ENCODE data around the gene MST1R.

MST1R gene

DNA sequence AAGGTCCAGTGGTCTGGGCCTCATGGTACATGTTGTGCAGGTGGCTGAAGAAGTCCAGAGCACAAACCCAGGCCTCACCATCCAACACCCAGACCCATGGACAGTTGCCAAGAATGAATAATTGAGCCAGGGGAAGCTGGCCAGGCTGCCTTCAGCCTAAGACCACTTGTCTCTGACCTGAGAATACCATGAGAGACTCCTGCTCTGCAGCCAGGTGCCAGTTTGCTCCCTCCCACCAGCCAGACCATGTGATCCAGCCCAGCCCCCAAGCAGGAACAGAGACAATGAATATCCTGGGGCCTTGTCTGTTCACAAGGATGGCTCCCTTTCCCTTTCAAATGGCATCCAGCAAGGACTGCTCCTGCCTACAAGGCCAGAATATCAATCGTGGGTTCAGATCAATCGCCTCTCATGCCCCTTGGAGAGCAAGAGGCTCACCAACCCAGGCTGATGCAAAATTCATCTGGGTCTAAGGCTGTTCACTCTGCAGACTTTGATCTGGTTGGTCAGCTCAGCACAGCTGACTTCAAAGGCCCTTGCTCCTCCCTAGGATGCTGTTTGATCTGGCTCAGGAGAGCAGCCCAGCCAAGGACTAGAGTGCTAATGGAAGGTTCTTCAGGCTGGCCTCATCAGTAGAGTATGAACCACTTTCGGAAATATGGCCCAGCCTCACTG, 60.7 kb downstream of the MST1R start:
- H3K4me2 ChIP-seq, result no peak overlapping the region
- H3K27ac ChIP-seq, result no peak overlapping the region
- peak overlapping the region in 4 of 11 experiments; percentile 8 to 35 (median 18); a peak in 5 of 22 replicates for H3K9ac ChIP-seq
- TF ChIP-seq Cebpa-rat (IDR thresholded peaks at IDR 0.05), result no peak
- no peaks in the 10 kb centered on the region for H3K9me3 ChIP-seq (replicated peaks in 1 of 11)
- H3K4me3 ChIP-seq, result no peak overlapping the region
- H3K4me1 ChIP-seq, result peaks cover 7 to 38% (median 35%) of the 10 kb centered on the region in 10 experiments; a peak in 18 of 20 replicates
- peaks cover 17 to 80% (median 71%) of the 10 kb centered on the region in 11 experiments; a peak in 21 of 22 replicates for H3K36me3 ChIP-seq
- peaks cover 0 to 16% (median 0%) of the 10 kb centered on the region in 11 experiments; a peak in 1 of 22 replicates for H4K20me1 ChIP-seq
- no peaks in the 10 kb centered on the region for H3K27me3 ChIP-seq

DNA sequence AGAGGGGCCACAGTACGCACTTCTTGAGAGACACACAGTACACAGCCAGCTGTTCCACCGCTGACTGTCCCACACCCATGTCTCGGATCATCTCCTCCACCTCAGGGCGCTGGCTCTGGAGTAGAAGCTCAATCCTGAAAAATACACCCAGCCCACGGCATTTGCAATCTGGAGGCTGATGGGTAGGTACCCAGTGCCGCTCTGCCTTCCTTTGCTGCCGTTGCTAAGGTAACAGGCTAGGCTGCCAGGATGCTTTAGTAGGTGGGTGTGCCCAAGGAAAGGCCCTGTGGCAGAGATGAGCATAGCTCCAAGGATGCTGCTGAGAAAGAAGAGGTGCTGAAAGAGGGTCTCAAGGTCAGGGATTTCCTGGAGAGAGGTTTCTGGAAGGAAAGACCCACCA, 61.9 kb downstream of the MST1R start:
- Histone ChIP-seq H3K4me3 (no peak overlapping the region), H3K9ac (peak overlapping the region in 4 of 11 experiments; percentile 19 to 28 (median 22); a peak in 3 of 22 replicates), H3K27ac (peak overlapping the region in 2 of 11 experiments; percentile 13 to 65; a peak in 1 of 22 replicates), H3K4me1 (peaks cover 7 to 38% (median 35%) of the 10 kb centered on the region in 10 experiments; a peak in 18 of 20 replicates), H3K4me2 (peak overlapping the region in 4 of 11 experiments; percentile 60 to 80 (median 70); a peak in 3 of 22 replicates), H3K27me3 (no peaks in the 10 kb centered on the region), H3K9me3 (replicated peaks in 1 of 11) (no peaks in the 10 kb centered on the region), H3K36me3 (peaks cover 11 to 80% (median 70%) of the 10 kb centered on the region in 11 experiments; a peak in 21 of 22 replicates), H4K20me1 (peaks cover 0 to 16% (median 0%) of the 10 kb centered on the region in 11 experiments; a peak in 1 of 22 replicates)
- no peak for TF ChIP-seq Cebpa-rat (IDR thresholded peaks at IDR 0.05)

DNA sequence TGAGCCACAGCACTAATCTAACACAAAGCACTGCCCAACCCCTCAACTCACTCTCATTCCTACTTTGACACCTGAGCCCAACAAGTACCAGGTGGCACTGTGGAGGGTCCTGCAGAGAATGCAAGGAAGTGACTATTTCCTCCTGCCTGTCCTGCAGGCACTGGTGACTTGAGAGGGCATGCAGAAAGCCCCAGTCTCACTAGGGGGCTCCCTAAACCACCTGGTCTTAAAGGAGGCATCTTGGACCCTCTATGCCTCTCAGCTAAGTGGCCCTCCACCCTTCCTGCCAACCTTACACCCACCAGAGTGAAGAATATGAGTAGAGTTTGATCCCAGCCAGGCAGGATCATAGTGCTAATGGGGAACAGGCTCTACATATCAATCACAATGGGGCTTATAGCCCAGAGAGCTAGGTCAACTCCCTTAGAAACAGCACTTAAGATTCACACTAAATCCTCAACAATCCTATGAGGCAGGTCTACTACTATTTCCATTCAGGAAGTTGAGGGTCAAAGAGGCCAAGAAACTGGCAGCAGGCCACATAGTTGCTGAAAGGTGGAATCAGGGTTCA, 62.5 kb downstream of the MST1R start:
- Histone ChIP-seq H3K9me3 (replicated peaks in 1 of 11) (no peaks in the 10 kb centered on the region), H4K20me1 (peaks cover 0 to 16% (median 0%) of the 10 kb centered on the region in 11 experiments; a peak in 1 of 22 replicates), H3K4me2 (peak overlapping the region in 10 of 11 experiments; percentile 25 to 80 (median 56); a peak in 18 of 22 replicates), H3K27me3 (no peaks in the 10 kb centered on the region), H3K4me3 (no peak overlapping the region), H3K4me1 (peaks cover 7 to 38% (median 35%) of the 10 kb centered on the region in 10 experiments; a peak in 18 of 20 replicates), H3K36me3 (peaks cover 11 to 80% (median 70%) of the 10 kb centered on the region in 11 experiments; a peak in 21 of 22 replicates), H3K9ac (peak overlapping the region in 8 of 11 experiments; percentile 24 to 64 (median 42); a peak in 10 of 22 replicates), H3K27ac (peak overlapping the region in 6 of 11 experiments; percentile 2 to 65 (median 49); a peak in 6 of 22 replicates)
- TF ChIP-seq Cebpa-rat (IDR thresholded peaks at IDR 0.05), result no peak

DNA sequence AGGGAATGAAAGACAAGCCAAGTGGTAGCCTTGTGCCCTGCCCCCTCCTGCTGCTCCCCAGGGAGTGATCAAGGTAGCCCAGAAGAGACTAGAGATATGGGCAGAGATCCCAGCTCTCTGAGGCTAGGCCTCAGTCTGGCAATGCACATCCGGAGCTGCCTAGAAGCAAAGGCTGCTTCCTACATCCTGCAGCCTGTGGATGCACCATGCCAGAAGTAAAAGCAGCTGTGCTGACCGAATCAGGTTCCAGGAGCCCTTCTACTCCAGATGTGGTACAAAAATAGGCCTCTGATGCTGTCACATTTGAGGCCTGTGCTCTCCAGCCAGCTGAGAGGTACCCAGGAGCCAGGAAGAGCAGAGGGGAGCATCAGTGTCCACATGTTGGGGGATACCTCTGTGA, 63.3 kb downstream of the MST1R start:
- Histone ChIP-seq H3K4me1 (peaks cover 7 to 38% (median 35%) of the 10 kb centered on the region in 10 experiments; a peak in 18 of 20 replicates), H3K9me3 (replicated peaks in 1 of 11) (no peaks in the 10 kb centered on the region), H3K4me3 (no peak overlapping the region), H3K4me2 (peak overlapping the region in 9 of 11 experiments; percentile 34 to 80 (median 57); a peak in 18 of 22 replicates), H3K27me3 (no peaks in the 10 kb centered on the region), H3K27ac (peak overlapping the region in 8 of 11 experiments; percentile 35 to 65 (median 52); a peak in 16 of 22 replicates), H3K9ac (peak overlapping the region; percentile 22 to 64 (median 39); a peak in 17 of 22 replicates), H3K36me3 (peaks cover 5 to 80% (median 66%) of the 10 kb centered on the region in 11 experiments; a peak in 20 of 22 replicates), H4K20me1 (peaks cover 0 to 16% (median 0%) of the 10 kb centered on the region in 11 experiments; a peak in 1 of 22 replicates)
- no peak for TF ChIP-seq Cebpa-rat (IDR thresholded peaks at IDR 0.05)

DNA sequence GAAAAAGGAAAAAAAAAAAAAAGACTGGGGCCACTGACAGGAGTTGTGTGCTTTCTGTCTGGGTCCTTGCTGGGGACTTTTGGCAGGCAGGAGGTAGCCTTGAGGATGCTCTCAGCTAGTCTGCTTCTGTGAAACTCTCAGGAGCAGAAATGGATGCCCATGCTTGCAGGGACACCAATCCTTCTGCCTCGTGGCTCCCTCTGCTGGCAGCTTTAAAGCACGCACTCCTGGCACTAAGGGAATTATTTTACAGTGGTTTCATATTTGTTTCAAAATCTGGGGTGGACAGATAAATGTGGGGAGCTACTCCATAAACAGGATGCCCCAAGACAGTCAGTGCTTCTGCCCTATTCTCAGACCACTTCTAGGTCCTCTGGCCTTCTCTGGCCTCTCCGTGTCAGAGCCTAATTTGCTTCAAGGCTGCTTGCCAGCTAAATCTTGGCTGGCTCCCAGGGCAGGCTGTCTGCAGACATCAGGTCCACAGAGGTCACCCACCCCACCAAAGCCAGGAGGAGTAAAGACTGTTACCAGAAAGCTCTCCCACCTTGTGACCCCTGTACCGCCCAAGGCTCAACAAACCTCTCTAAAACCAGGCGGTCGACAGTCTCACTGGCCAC, 64.4 kb downstream of the MST1R start:
- no peaks in the 10 kb centered on the region for H3K27me3 ChIP-seq
- no peak overlapping the region for H3K4me3 ChIP-seq
- H3K36me3 ChIP-seq, result peaks cover 0 to 80% (median 65%) of the 10 kb centered on the region in 11 experiments; a peak in 18 of 22 replicates
- peak overlapping the region in 9 of 11 experiments; percentile 34 to 80 (median 57); a peak in 16 of 22 replicates for H3K4me2 ChIP-seq
- TF ChIP-seq Cebpa-rat (IDR thresholded peaks at IDR 0.05), result no peak
- no peaks in the 10 kb centered on the region for H3K9me3 ChIP-seq (replicated peaks in 1 of 11)
- H3K9ac ChIP-seq, result peak overlapping the region in 10 of 11 experiments; percentile 22 to 64 (median 40); a peak in 17 of 22 replicates
- H3K27ac ChIP-seq, result peak overlapping the region in 8 of 11 experiments; percentile 35 to 65 (median 52); a peak in 15 of 22 replicates
- peaks cover 7 to 38% (median 35%) of the 10 kb centered on the region in 10 experiments; a peak in 18 of 20 replicates for H3K4me1 ChIP-seq
- H4K20me1 ChIP-seq, result peaks cover 0 to 15% (median 0%) of the 10 kb centered on the region in 11 experiments; a peak in 1 of 22 replicates
